ENCODE results near the gene PRL.
A peak's percentile ranks its signal among the peaks of the same experiment; 100 is the strongest.

PRL gene

DNA sequence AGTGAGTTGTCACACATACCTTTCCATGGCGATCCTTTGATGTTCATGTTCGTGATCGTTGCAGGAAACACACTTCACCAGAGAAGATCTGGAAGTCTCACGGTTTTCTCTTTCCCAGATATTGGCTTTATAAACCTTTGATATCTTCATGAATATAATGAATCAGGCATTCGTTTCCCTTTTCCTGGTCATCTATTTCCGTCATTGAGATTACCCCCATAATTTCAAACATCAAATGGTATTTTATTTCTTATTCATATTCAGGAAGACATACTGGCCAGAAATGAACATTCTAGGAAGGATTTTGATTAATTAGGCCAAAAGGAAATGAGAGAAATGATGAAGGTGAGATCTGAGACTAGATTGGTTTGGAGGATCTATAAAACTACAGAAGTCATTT is at the start of gene PRL:
Gene PRL, minus strand, starts transcription at position 101 of the 400 bp plus-strand sequence. Its CDS starts 54 bp downstream, at position 47.
- DNase-seq, result no peak

DNA sequence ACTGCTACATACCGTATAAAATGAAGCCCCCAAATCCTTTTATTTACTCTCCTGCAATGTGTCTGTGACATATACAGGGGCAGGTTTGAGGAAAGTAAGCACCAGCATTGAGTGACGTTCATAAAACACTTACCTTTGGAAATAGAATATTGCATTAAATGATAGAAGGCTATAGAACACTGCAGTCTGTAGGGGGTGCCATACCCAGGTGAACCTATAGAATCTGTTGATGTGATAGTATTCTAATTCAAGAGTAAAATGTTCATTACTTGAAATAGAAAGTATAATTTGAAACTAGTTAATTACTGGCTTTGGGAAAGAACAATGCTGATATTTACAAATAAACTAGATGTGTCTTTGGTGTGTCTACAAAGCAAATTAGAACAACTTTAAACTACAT is 47.0 kb upstream of the PRL start:
- DNase-seq, result no peak

DNA sequence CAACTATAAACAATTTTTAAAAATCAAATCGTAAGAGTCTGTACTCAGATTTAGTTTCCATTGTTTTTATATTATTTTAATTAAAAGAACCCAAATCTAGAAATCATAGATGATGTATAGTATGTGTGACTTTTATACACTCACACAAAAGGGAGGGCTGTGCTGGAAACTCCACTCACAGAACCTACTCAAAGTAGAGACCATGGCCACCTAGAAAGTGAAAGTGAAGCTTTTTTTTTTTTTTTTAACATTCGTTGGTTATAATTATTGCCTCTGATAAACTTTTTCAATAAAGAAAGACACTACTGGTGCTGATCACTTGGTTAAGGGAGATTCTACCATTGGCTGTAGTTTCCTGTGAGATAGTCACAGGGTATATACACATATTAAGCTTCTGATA is 37.9 kb upstream of the PRL start:
- DNase-seq, result no peak

DNA sequence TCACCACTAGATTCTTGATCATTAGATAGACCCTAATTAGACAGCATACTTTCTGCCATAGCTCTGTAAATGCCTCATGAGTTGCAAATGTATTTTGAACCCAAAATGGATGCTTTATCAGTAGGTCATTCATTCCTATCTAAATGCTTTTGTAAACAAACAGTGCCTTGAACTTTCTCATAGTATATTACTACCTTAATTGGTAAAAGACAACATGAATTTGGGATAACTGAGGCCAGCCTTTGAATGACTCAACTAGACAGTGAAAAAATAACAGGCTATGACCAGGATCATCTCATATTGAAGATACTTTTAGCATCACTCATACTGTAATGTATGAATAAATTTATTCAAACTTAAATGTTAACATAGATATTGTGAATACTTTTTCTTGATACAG is 37.0 kb upstream of the PRL start:
- no peak for DNase-seq

DNA sequence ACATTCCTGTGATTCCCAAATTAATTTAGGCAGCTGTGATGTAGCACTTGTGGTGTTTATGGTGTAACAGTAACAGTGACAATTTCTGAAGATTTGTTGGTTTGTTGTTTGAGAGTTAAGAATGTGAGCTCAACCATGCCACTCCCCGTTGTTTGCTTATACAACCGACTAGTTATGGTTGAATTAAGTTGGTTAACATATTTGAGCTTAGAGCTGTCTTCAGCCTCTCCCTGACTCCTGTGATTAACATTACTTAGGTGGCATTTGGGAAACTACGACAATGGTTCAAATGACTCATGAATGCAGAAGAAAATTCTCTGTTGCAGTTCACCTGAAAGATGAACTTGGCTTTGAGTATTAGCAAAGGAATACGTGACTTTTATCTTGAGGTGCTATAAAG is 35.9 kb upstream of the PRL start:
- no peak for DNase-seq

DNA sequence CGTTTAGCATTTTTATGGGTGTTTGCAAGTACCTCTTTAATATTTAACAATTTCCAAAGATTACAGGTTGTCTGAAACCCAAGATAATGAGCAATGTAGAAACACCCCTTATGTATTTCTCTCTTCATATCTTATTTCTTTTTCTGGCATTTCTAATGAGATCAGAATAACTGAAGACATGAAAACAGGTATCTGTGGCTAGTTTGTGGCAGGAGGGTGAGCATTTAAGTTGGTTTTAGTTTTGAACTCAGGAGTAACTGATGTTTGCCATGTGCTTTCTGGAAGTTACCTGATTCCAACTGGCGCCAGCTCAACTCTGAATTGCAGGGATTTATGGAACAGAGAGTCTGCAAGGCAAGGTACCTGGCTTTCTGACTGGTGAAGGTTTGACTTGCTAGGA is 35.4 kb upstream of the PRL start:
- no peak for DNase-seq

DNA sequence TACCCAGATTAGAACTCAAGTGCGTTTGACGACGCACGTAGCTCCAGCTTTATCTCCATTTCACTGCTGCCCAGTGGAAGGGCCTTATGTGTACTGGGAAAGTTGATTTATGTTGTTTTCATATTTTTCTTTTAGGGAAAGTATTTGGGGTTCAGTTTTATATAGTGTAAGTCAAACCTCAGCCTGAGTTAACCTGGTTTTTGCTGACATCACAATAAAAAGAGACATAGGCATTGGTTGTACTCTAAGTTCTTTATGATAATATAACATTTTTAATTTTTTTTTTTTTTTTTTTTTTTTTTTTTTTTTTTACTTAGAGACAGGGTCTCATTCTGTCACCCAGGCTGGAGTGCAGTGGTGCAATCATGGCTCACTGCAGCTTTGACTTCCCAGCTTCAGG is 34.1 kb upstream of the PRL start:
- DNase-seq, result no peak

DNA sequence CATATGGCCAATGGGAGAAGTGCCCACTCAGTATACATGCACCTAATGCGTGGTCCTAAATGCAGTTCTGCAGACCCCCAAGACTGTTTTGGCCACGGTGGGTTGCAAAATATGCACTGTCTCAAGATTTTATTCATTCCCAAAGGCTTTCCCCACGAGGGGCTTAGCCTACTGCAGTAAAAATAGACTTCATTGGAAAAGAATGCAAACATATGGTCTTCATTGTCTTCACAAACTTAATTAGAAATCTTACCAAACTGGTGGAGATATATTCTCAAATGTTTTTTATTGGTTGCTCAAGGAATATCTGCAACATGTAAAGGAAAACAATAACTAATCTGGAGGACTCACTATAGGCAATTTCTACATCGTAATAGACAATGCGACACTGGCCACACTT is 31.6 kb upstream of the PRL start:
- DNase-seq, result no peak

DNA sequence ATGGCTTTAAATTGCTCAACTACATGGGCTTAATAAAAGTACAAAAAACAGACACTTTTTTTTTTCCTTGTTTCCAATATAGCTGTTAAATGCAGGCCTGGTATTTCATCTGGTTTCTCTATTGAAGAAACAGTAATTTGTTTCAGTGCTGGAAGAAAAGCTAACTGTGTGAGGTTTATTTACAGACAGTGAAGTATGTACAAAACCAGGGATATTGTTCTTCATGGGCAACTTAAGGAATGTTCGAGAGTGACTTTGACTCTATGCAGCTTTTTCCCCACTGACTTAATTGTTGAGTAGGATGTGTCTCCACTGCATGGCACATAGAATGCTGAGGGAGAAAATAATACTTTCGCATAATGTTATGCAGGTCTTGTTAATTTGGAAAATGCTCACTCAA is 31.0 kb upstream of the PRL start:
- DNase-seq, result no peak

DNA sequence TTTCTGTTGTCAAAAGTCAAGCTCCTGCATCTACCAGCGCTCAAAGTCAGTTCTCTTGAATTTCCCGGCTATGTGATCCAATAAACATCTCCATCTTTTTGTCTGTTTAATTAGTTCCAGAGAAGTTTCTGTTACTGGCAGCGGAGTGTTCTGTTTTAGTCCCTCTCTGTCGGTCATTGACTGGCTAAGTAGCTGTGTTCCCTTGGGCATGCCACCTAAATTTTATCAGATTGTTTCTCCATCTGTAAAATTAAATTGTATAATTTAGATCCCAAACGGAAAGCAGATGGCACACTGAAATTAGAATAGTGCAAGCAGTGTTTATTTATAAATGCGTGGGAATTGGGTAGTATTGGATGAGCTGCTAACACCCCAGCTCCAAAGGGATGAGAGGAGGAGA is 29.7 kb upstream of the PRL start:
- no peak for DNase-seq

DNA sequence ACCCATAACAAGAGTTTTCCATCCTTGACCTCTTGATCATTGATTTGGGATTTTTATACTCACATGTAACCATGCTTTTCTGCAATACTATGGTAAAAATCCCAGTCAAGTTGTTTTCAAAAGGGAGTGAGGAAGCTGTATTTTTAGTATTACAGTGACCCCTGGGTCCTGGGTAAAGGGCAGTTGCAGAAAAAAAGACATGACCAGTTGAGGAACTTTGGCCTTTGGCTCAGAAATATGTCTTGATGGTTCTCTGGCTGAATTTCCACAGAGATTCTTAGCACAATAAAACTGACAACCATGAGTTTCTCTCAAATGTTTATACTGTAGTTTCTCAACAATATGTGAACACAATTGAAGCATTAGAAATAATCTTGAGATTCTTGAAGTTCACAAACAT is 28.6 kb upstream of the PRL start:
- DNase-seq, result no peak

DNA sequence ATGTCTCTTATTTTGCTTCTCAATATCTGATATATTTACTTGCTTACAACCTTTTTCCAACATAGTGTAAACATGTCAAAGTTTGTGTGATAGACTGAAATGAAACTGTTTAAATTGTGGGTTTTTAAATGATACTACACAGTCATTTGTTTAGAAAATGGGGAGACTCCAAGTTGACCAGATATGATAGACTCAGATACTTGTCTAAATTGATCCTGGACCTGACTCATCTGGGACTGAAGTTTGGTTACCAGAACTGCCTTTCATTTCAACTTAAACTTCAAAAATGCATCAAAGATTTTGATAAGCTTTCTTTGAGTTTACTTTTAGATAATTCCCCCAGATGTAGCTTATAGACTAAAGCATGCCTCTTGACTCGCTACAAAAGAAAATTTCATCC is 27.0 kb upstream of the PRL start:
- DNase-seq, result no peak

DNA sequence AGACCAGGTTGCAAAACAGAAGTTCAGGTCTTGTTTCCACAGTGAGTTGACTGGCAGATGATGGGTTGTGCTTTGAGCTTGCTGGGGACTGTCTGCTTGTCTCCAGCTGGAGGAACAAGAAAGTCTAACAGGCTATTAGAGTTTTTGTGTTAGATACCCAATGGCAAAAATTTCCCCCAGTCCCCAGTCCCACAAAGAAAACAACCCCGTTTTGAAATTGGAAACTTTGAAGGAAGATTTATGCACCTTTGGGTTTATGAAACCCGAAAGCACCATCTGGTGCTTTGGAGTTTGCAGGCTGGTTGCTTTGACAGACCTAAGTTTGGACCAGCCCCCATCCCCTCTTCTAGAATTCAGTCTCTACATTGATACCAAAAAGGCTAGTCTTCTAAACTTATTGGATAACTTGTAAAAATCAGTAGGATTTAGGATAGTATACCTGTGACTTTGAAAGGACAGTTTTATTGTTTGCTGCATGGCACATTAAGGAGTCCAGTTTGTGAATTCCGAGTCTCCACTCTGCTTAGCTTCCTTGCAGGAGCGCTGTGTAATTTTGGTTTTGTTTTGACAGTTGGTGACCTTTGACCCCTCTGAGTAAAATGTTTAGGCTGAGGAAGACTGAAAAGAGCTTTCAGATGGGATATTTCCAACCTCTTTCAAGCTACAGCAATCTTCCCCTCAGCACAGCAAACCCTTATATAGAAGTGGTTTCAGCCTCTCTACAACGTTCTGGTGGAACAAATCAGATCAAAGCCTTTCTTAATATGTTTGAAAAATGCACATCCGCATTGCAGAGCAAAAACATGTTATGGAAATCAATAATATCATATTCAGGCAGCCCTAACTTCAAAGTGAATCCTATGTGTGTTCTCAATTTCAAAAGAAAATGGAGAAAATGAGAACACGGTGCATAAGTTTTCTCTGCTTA is 25.5 kb upstream of the PRL start:
- peak; percentile 17 for DNase-seq

DNA sequence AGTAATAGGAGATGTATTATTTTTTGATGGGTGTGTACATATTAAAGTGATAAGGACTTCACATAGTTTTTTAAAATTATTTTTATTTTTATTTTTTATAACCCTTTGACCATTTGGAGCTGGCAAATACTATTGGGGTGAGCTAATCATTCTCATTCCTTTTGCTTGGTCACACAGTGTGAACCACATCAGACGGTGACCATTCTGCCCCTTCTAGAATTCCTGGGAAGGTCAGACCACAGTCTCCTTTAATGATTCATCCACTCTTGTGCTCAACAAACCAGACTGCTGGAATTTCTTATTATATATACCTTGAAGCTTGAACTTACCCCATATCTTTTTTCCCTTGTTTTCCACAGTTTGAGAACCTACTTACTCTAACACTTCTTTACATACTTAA is 23.9 kb upstream of the PRL start:
- DNase-seq, result no peak

DNA sequence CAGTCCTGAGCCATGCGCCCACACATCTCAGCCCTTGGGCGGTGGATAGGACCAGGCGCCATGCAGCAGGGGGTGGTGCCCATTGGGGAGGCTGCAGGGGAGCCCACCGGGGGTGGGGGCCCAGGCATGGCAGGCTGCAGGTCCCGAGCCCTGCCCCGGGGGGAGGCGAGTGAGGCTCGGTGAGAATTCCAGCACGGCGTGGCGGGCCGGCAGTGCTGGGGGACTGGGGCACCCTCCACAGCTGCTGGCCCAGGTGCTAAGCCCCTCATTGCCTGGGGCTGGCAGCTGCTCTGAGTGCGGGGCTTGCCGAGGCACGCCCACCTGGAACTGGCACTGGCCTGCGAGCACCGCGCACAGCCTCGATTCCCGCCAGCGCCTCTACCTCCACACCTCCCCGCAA is 21.6 kb upstream of the PRL start:
- no peak for DNase-seq

DNA sequence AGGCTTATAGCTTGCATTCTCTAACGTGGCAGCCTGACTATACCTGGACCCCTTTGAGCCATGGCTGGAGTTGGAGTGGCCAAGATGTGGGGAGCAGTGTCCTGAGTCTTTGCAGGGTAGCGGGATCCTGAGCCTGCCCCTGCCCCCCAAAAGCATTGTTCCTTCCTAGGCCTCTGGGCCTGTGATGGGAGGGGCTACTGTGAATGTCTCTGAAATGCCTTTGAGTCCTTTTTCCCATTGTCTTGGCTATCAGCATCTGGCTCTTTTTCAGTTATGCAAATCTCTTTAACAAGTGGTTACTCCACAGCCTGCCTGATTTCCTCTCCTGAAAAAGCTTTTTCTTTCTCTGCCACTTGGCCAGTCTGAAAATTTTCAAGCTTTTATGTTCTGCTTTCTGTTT is 17.0 kb upstream of the PRL start:
- no peak for DNase-seq

DNA sequence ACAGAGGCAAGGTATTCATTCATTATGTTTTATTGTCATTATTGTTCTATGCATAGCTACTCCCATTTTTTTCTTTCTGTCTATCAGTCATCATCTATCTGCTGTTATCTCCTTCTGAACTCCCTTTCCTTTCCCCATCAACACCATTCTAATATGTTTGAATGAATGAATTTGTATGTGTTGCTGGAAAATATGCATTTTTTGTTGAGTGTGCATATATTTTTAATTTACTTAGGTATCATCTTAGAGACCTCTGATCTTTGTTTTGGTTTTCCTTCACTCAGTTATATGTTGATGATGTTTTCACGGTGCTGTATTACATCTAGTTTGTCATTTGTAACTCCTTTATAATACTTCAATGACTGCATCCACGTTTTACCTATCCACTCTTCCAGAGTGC is 12.1 kb upstream of the PRL start:
- no peak for DNase-seq

DNA sequence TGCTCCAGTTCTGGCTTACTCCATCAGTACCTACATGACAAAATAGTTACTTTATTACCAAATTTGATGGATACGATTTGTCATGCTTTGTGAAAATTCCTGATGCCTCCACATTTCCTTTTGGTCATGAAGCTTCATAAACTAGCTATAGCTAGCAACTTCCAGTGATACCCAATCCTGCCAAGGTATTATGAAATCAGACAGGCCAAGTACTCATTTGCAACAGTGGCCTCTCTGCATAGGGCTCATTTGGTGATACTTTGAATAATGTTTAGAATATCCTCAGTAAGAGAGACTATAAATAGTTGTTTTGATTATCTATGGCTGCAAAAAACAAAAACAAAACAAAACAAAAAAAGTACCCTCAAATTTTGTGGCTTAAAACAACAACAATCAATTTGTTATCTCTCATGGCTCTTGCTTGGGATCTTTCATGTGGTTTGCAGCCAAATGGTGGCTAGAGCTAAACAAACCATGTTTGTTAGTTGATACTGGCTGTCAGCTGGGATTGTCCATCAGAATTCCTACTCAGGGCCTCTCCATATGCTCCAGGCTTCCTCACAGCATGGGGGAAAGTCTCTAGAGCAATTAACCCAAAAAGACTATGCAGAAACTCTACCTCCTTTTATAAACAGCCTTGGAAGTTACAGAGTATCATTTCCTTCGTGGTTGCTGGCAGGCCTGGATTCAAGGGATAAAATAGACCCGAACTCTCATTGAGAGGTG is 10.1 kb upstream of the PRL start:
- no peak for DNase-seq

DNA sequence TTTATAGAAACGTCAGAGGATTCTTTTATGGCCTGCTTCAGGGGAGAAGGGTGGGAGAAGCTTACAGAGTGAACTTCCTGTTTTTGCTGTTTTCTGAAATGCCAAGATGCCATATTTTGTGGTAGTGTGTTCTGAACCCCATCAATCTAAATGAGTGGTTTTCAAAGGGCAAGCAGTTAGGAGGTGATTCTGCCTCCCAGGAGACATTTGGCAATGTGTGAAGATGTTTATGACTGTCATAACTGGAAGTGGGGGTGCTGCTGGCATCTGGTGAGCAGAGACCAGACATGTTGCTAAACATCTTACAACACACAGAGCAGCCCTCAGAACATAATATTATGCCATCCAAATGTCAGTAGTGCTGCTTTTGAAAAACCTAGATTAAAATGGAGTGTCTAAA is 6.0 kb upstream of the PRL start:
- no peak for DNase-seq

DNA sequence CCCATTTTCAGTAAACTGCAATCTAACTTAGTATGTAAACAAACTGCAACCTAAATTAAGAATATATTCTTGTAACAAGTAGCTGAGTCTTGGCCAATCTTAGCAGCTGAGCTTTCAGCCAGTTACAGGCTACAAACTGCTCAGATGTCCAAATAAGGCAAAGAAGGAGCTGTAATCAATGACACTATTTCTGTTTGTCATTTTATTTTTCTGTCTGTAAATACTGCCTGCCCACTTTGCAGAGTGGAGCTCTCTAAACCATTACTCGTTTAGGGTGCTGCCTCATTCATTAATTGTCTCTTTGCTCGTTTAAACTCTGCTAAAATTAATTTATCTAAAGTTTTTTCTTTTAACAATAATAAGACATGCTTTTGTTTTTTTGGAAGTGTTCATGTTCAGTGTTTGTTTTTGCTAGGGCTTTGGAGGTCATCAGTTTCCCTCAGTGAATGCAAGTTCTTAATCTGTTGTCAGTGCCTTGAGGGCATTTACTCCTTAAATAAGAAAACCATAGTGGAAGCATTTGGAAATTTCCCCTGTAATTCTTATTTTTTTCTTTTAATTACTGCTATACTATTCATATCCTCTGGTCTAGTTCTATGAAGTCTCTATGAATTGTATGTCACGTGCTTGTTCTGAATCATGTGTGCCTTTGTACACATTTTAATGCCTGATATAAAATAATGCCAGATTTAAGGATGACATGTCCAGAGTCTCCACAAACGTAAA is 3.6 kb upstream of the PRL start:
- DNase-seq, result no peak

DNA sequence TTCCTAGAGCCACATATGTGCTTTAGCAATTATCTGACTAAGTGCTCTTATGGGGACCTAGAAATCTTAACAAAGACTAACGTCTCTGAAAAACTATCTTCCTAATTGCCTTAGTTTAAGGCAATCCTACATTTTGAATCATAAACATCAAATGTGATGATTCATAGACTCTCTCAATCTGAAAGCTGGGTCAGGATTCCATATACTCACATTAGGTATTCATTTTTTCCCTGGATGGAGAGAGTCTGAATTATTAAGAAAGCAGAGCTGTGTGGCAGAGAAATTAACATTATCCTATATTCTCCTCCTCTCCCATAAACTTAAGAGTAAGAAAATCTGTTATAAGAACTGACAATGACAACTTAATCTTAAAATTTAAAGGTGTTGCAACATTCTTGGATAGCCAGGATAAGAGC is 1.6 kb upstream of the PRL start:
- DNase-seq, result no peak

DNA sequence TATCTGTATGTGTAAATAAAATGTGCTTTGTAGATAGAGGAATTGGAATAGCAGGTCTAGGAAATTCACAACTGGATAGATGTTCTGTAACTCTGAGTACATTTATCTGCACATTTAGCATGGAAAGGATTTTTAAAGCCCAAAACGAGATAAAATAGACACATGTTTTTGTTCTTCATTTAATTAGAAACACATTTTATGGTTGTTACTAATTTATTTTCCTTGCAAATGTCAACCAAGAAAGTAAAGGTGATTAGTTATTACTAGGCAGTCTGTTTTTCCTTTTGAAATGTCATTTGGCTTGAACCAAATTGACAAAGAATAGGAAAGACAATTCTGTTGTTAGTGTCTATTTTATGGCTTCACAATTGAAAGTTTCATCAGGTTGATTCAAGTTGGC is 769 bp downstream of the PRL start:
- no peak for DNase-seq

DNA sequence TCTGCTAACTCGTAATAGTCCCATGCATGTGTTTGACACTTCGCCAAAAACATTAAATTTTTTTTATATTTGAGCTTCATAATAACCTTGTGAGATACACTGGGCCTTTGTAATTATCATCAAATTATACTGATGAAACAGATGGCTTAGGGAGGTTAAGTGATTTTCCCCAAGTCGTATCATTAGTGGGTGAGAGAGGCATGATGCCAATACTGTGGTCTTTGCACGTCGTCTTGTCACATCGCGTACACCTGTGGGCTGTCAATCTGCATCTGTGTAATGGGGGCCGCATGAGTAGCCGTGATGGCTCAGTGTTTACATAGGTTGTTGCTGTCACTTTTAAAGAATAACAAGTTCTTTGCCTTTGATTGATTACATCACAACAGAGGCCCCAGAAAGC is 1.7 kb downstream of the PRL start:
- DNase-seq, result no peak

DNA sequence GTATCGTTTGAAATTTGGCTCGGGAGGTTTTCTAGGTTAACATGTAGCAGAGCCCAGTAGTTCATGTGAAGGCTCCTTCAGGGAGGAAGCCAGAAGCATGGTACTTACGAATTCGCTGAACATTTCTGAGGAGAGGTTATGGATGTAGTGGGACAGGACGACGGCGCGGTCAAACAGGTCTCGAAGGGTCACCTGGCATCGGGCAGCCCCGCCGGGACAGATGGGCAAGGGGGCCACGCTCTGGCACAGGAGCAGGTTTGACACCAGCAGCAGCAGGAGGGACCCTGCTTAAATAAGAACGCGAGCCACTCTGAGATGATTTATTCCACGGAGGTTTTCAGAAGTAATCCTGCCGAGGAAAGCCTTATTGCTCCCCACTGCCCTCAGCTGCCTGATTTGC is 2.5 kb downstream of the PRL start:
- DNase-seq, result peak; percentile 28

Measured in retina (tissue), 1 donor.